WTC11 (cell line): ENCODE measurements around the gene INSYN1.

ENCODE experiments used
- ESRRA ChIP-seq: sonication (generic); formaldehyde crosslinking; IDR thresholded peaks from 2 replicates; pipeline ENCODE4 v1.8.1; 2022; ENCODE audit warnings: mild to moderate bottlenecking, missing genetic modification reagents, borderline replicate concordance
- MYBL2 ChIP-seq: sonication (generic); formaldehyde crosslinking; IDR thresholded peaks from 2 replicates; pipeline ENCODE4 v1.8.1; 2023; ENCODE audit warnings: mild to moderate bottlenecking, moderate library complexity, missing genetic modification reagents
- NR3C1 ChIP-seq: sonication (generic); formaldehyde crosslinking; conservative IDR thresholded peaks from 2 replicates; pipeline ENCODE4 v1.8.1; 2023; ENCODE audit warnings: low read depth, mild to moderate bottlenecking, missing genetic modification reagents
- ZNF671 ChIP-seq: fragments of 250-450 bp; sonication (Bioruptor Pico); IDR thresholded peaks from 2 replicates; pipeline ENCODE4 v1.8.0; 2021; ENCODE audit warnings: mild to moderate bottlenecking
- TF ChIP-seq, protein P1 (sequence below): fragments of 200-600 bp; IDR thresholded peaks from 2 replicates; pipeline ENCODE4 v1.8.0; 2022; ENCODE audit warnings: antibody characterized with exemption
- TF ChIP-seq, protein P2 (sequence below): sonication (generic); formaldehyde crosslinking; IDR thresholded peaks from 2 replicates; pipeline ENCODE4 v1.8.1; 2023; ENCODE audit warnings: mild to moderate bottlenecking, missing genetic modification reagents, borderline replicate concordance
- TF ChIP-seq, protein P3 (sequence below): sonication (generic); formaldehyde crosslinking; IDR thresholded peaks from 2 replicates; pipeline ENCODE4 v1.8.0; 2022; ENCODE audit warnings: mild to moderate bottlenecking, missing genetic modification reagents
- TF ChIP-seq, protein P4 (sequence below): sonication (generic); formaldehyde crosslinking; IDR thresholded peaks from 2 replicates; pipeline ENCODE4 v1.8.1; 2023; ENCODE audit warnings: mild to moderate bottlenecking, missing genetic modification reagents, moderate library complexity
- TF ChIP-seq, protein P5 (sequence below): sonication (generic); formaldehyde crosslinking; conservative IDR thresholded peaks from 2 replicates; pipeline ENCODE4 v1.8.1; 2022; ENCODE audit warnings: mild to moderate bottlenecking, missing genetic modification reagents
- TF ChIP-seq, protein P6 (sequence below): sonication (generic); formaldehyde crosslinking; IDR thresholded peaks from 2 replicates; pipeline ENCODE4 v1.8.1; 2022; ENCODE audit warnings: low read depth, missing genetic modification reagents, borderline replicate concordance

DNA sequence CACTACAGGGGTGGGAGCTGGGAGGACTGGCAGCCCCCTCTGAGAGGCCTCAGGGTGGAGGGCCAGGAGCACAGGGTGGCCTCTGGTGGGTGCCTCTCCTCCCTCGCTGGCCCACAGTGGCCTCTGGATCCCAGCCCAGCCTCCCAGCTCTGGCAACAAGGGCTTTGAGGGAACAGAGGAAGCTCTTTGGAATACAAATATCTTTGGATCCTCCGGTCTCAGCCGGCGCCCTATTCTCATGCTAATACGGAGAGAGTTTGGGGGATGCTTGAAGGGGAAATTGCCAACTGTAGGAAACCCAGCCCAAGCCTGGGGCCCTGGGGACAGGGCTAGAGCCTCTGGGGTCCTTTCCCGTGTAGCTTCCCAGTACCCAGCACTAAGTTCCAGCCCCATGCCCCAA is 33.4 kb upstream of the INSYN1 start:
- TF ChIP-seq, protein P1, sequence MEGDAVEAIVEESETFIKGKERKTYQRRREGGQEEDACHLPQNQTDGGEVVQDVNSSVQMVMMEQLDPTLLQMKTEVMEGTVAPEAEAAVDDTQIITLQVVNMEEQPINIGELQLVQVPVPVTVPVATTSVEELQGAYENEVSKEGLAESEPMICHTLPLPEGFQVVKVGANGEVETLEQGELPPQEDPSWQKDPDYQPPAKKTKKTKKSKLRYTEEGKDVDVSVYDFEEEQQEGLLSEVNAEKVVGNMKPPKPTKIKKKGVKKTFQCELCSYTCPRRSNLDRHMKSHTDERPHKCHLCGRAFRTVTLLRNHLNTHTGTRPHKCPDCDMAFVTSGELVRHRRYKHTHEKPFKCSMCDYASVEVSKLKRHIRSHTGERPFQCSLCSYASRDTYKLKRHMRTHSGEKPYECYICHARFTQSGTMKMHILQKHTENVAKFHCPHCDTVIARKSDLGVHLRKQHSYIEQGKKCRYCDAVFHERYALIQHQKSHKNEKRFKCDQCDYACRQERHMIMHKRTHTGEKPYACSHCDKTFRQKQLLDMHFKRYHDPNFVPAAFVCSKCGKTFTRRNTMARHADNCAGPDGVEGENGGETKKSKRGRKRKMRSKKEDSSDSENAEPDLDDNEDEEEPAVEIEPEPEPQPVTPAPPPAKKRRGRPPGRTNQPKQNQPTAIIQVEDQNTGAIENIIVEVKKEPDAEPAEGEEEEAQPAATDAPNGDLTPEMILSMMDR, result no peak
- TF ChIP-seq ZNF671 (no peak), MYBL2 (CRISPR knock-in tag) (no peak), ESRRA (CRISPR knock-in tag) (no peak), NR3C1 (0 out of 2 replicates have a peak, but pooled peaks have one; percentile 14)
- TF ChIP-seq, protein P2, sequence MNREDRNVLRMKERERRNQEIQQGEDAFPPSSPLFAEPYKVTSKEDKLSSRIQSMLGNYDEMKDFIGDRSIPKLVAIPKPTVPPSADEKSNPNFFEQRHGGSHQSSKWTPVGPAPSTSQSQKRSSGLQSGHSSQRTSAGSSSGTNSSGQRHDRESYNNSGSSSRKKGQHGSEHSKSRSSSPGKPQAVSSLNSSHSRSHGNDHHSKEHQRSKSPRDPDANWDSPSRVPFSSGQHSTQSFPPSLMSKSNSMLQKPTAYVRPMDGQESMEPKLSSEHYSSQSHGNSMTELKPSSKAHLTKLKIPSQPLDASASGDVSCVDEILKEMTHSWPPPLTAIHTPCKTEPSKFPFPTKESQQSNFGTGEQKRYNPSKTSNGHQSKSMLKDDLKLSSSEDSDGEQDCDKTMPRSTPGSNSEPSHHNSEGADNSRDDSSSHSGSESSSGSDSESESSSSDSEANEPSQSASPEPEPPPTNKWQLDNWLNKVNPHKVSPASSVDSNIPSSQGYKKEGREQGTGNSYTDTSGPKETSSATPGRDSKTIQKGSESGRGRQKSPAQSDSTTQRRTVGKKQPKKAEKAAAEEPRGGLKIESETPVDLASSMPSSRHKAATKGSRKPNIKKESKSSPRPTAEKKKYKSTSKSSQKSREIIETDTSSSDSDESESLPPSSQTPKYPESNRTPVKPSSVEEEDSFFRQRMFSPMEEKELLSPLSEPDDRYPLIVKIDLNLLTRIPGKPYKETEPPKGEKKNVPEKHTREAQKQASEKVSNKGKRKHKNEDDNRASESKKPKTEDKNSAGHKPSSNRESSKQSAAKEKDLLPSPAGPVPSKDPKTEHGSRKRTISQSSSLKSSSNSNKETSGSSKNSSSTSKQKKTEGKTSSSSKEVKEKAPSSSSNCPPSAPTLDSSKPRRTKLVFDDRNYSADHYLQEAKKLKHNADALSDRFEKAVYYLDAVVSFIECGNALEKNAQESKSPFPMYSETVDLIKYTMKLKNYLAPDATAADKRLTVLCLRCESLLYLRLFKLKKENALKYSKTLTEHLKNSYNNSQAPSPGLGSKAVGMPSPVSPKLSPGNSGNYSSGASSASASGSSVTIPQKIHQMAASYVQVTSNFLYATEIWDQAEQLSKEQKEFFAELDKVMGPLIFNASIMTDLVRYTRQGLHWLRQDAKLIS (CRISPR knock-in tag), result no peak
- TF ChIP-seq, protein P3, sequence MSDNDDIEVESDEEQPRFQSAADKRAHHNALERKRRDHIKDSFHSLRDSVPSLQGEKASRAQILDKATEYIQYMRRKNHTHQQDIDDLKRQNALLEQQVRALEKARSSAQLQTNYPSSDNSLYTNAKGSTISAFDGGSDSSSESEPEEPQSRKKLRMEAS (CRISPR knock-in tag), result no peak
- TF ChIP-seq, protein P4, sequence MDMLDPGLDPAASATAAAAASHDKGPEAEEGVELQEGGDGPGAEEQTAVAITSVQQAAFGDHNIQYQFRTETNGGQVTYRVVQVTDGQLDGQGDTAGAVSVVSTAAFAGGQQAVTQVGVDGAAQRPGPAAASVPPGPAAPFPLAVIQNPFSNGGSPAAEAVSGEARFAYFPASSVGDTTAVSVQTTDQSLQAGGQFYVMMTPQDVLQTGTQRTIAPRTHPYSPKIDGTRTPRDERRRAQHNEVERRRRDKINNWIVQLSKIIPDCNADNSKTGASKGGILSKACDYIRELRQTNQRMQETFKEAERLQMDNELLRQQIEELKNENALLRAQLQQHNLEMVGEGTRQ, result no peak
- TF ChIP-seq, protein P5, sequence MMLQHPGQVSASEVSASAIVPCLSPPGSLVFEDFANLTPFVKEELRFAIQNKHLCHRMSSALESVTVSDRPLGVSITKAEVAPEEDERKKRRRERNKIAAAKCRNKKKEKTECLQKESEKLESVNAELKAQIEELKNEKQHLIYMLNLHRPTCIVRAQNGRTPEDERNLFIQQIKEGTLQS (CRISPR knock-in tag), result no peak
- TF ChIP-seq, protein P6, sequence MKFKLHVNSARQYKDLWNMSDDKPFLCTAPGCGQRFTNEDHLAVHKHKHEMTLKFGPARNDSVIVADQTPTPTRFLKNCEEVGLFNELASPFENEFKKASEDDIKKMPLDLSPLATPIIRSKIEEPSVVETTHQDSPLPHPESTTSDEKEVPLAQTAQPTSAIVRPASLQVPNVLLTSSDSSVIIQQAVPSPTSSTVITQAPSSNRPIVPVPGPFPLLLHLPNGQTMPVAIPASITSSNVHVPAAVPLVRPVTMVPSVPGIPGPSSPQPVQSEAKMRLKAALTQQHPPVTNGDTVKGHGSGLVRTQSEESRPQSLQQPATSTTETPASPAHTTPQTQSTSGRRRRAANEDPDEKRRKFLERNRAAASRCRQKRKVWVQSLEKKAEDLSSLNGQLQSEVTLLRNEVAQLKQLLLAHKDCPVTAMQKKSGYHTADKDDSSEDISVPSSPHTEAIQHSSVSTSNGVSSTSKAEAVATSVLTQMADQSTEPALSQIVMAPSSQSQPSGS (CRISPR knock-in tag), result no peak
